ENCODE data around the gene RPS14. TPM values are rescaled to one million over a fixed set of nuclear protein-coding genes. Genes with fewer than 3 reads are reported as not detected.

The RPS14 gene
- total and polyA plus RNA-seq, 2 experiments from 2014 or later: 1,343 to 1,694 TPM

DNA sequence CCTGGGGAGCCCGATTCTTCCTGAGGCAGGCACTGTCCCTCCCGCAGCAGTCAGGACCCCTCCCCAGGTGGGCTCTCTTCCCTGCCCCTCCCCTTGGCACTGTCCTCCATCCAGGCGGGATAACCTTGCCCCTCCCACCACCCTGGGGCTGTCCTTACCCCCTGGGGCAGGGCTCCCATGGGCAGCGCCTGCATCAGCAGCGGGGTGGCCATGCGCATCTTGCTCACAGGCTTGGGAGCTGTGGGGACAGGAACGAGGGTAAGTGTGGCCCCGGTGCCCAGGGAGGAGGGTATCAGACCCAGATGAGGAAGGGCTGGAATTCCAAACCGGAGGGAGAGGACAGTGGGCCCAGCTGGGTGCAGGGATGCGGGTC is 42.8 kb downstream of the RPS14 start:
- Histone ChIP-seq H3K27ac (no peak overlapping the region), H3F3A (ENCODE audit: insufficient read depth) (no peaks in the 10 kb centered on the region), H3K36me3 (ENCODE audit: low read depth) (no peaks in the 10 kb centered on the region), H3K27me3 (replicated peaks; ENCODE audit: insufficient read depth) (no peaks in the 10 kb centered on the region), H3K4me2 (ENCODE audit: unreplicated experiment) (no peak overlapping the region), H3K9me2 (ENCODE audit: insufficient read depth) (no peaks in the 10 kb centered on the region), H2AFZ (no peak overlapping the region), H3K9me3 (ENCODE audit: low read depth) (no peaks in the 10 kb centered on the region), H3K79me2 (ENCODE audit: insufficient read depth) (no peaks in the 10 kb centered on the region), H4K20me1 (ENCODE audit: insufficient read depth) (no peaks in the 10 kb centered on the region), H3K9ac (no peak overlapping the region), H3K4me1 (ENCODE audit: insufficient read depth) (no peaks in the 10 kb centered on the region), H3K4me3 (no peak overlapping the region)
- DNase-seq: no peak
- WGBS, 2 experiments (ENCODE audit: low coverage in 1 of 2, low lambda C conversion rate in 2 of 2, missing lambda C conversion rate in 2 of 2): 64 to 71% methylated on average over 8 to 10 of the region's 10 CpGs
- in situ Hi-C loops (cut with MboI): no loop called here
- TF ChIP-seq EZH2phosphoT487 (IDR thresholded peaks at IDR 0.05; ENCODE audit: insufficient read depth, low read depth) (no peak), EZH2 (IDR thresholded peaks at IDR 0.05; ENCODE audit: insufficient read depth, poor library complexity, severe bottlenecking) (no peak)

DNA sequence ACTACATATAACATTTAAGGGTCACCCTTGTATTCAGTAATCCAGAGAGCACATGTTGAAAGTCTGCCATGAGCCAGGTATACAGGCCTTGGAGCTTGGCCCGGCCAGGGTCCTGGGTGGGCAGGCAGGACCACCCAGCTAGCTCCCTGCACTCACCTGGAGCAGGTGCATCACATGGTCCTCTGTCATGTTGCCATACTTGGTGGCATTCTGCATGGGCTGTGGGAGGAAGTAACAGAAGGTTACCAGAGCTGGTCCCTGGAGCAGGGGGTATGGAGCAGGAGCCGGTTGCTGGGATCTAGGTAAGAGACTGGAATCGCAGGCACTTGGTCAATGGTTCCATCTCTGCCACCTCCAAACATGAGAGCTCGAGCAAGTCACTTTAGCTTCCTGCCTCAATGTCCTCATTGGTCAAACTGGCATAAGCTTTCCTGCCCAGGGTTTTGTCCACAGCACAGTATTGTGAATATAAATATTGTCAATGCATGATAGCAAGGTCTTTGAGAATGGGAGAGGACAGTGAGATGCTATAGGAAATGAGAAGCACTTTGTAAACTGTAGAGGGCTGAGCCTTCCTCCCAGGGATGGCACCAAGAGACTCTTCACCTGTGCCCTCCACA is 43.3 kb downstream of the RPS14 start:
- no peak overlapping the region for H3K4me3 ChIP-seq
- H3K27me3 ChIP-seq (replicated peaks; ENCODE audit: insufficient read depth): no peaks in the 10 kb centered on the region
- no peaks in the 10 kb centered on the region for H3F3A ChIP-seq (ENCODE audit: insufficient read depth)
- in situ Hi-C loops (cut with MboI): no loop called here
- H3K4me2 ChIP-seq (ENCODE audit: unreplicated experiment): no peak overlapping the region
- no peak overlapping the region for H3K27ac ChIP-seq
- no peaks in the 10 kb centered on the region for H3K9me3 ChIP-seq (ENCODE audit: low read depth)
- no peak for TF ChIP-seq EZH2phosphoT487 (IDR thresholded peaks at IDR 0.05; ENCODE audit: insufficient read depth, low read depth)
- TF ChIP-seq EZH2 (IDR thresholded peaks at IDR 0.05; ENCODE audit: insufficient read depth, poor library complexity, severe bottlenecking): no peak
- no peaks in the 10 kb centered on the region for H3K79me2 ChIP-seq (ENCODE audit: insufficient read depth)
- no peaks in the 10 kb centered on the region for H3K9me2 ChIP-seq (ENCODE audit: insufficient read depth)
- no peaks in the 10 kb centered on the region for H3K4me1 ChIP-seq (ENCODE audit: insufficient read depth)
- no peak overlapping the region for H2AFZ ChIP-seq
- DNase-seq: no peak
- H3K36me3 ChIP-seq (ENCODE audit: low read depth): no peaks in the 10 kb centered on the region
- H4K20me1 ChIP-seq (ENCODE audit: insufficient read depth): no peaks in the 10 kb centered on the region
- WGBS, 2 experiments (ENCODE audit: low coverage in 1 of 2, low lambda C conversion rate in 2 of 2, missing lambda C conversion rate in 2 of 2): 70 to 77% methylated on average over 4 of the region's 4 CpGs
- no peak overlapping the region for H3K9ac ChIP-seq

DNA sequence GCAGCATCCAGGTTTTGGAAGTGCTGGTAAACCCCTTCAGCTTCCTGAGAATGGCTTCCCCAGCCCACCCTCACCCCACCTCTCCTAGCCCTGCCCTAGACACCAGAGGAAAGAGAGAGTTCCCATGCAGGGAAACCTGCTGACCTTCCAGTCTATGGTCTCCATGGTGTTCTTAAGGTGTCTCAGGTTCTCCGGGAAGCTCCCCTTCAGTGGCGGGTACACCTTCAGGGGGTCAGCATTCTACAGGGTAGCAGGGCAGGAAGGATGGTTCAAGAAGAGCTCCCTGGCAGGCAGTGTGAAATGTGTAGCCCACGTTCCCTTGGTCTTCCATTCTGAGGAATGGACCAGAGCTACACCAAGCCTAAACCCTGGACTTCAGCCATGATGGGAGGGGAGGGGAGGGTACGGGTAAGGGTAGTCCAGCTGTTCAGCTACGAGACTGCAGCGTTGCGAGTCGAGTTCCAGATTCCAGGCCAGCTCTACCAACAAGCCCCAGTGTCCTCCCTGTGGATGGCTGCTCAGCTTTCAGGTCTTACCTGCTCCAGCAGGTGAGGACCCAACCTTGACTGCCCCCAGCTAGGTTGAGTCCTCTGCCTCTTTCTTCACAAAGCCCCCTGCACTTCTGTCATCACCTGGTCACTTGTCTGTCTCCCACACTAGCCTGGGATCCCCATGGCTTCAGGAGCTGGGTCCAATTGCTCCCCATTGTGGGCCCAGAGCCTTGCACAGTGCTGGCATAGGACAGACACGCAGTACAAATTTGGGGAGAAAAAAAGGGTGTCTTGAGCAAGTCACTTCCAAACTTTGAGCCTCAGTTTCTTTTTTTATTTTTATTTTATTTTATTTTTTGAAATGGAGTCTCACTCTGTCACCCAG is 44.4 kb downstream of the RPS14 start:
- H4K20me1 ChIP-seq (ENCODE audit: insufficient read depth): no peaks in the 10 kb centered on the region
- DNase-seq: no peak
- H3K9ac ChIP-seq: no peak overlapping the region
- no peaks in the 10 kb centered on the region for H3K4me1 ChIP-seq (ENCODE audit: insufficient read depth)
- no peaks in the 10 kb centered on the region for H3K36me3 ChIP-seq (ENCODE audit: low read depth)
- H3K27ac ChIP-seq: no peak overlapping the region
- H3K27me3 ChIP-seq (replicated peaks; ENCODE audit: insufficient read depth): no peaks in the 10 kb centered on the region
- H3K4me2 ChIP-seq (ENCODE audit: unreplicated experiment): no peak overlapping the region
- TF ChIP-seq EZH2 (IDR thresholded peaks at IDR 0.05; ENCODE audit: insufficient read depth, poor library complexity, severe bottlenecking): no peak
- no peaks in the 10 kb centered on the region for H3F3A ChIP-seq (ENCODE audit: insufficient read depth)
- no peaks in the 10 kb centered on the region for H3K79me2 ChIP-seq (ENCODE audit: insufficient read depth)
- no peak overlapping the region for H3K4me3 ChIP-seq
- 60 to 62% methylated on average over 9 of the region's 9 CpGs for WGBS, 2 experiments (ENCODE audit: low coverage in 1 of 2, low lambda C conversion rate in 2 of 2, missing lambda C conversion rate in 2 of 2)
- no peaks in the 10 kb centered on the region for H3K9me2 ChIP-seq (ENCODE audit: insufficient read depth)
- in situ Hi-C loops (cut with MboI): no loop called here
- no peak overlapping the region for H2AFZ ChIP-seq
- H3K9me3 ChIP-seq (ENCODE audit: low read depth): no peaks in the 10 kb centered on the region

DNA sequence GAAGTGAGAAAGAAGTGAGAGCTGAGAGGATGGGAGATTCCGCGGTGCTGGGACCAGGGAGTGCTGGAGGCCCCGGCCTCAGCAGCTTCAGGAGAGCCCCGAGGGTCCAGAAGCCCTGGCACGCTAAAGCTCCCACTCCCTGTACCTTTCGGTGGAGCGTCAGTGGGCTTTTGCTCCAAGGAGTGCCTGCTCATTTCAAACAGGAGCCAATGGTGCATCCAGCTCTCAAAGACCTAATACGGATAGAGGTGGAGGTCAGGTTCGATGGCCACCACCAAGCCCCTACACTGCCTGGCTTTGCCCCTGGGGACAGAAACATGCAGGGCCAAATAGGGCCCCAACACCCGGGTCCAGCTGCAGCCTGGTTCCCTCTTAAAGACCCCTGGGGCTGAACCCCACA is 45.0 kb downstream of the RPS14 start:
- H3K79me2 ChIP-seq (ENCODE audit: insufficient read depth): no peaks in the 10 kb centered on the region
- H3K4me2 ChIP-seq (ENCODE audit: unreplicated experiment): no peak overlapping the region
- no peak for TF ChIP-seq EZH2 (IDR thresholded peaks at IDR 0.05; ENCODE audit: insufficient read depth, poor library complexity, severe bottlenecking)
- no peak for TF ChIP-seq EZH2phosphoT487 (IDR thresholded peaks at IDR 0.05; ENCODE audit: insufficient read depth, low read depth)
- H3K9ac ChIP-seq: no peak overlapping the region
- H3K4me3 ChIP-seq: no peak overlapping the region
- H3K9me2 ChIP-seq (ENCODE audit: insufficient read depth): no peaks in the 10 kb centered on the region
- H3F3A ChIP-seq (ENCODE audit: insufficient read depth): no peaks in the 10 kb centered on the region
- no peaks in the 10 kb centered on the region for H3K4me1 ChIP-seq (ENCODE audit: insufficient read depth)
- no peaks in the 10 kb centered on the region for H4K20me1 ChIP-seq (ENCODE audit: insufficient read depth)
- no peak overlapping the region for H3K27ac ChIP-seq
- 86 to 87% methylated on average over 7 to 10 of the region's 10 CpGs for WGBS, 2 experiments (ENCODE audit: low coverage in 1 of 2, low lambda C conversion rate in 2 of 2, missing lambda C conversion rate in 2 of 2)
- no peak overlapping the region for H2AFZ ChIP-seq
- H3K27me3 ChIP-seq (replicated peaks; ENCODE audit: insufficient read depth): no peaks in the 10 kb centered on the region
- in situ Hi-C loops (cut with MboI): no loop called here
- no peak for DNase-seq
- no peaks in the 10 kb centered on the region for H3K36me3 ChIP-seq (ENCODE audit: low read depth)
- no peaks in the 10 kb centered on the region for H3K9me3 ChIP-seq (ENCODE audit: low read depth)
